NCI-H2227 treated with DMSO at 0.1 percent for 48 hours (cell line): ENCODE data around the gene CNTFR.
A peak's percentile ranks its signal among the peaks of the same experiment; 100 is the strongest.

ENCODE experiments used
- DNase-seq: peaks from one replicate; lab custom pipeline; 2025; lab: John Stamatoyannopoulos, UW

Gene CNTFR

DNA sequence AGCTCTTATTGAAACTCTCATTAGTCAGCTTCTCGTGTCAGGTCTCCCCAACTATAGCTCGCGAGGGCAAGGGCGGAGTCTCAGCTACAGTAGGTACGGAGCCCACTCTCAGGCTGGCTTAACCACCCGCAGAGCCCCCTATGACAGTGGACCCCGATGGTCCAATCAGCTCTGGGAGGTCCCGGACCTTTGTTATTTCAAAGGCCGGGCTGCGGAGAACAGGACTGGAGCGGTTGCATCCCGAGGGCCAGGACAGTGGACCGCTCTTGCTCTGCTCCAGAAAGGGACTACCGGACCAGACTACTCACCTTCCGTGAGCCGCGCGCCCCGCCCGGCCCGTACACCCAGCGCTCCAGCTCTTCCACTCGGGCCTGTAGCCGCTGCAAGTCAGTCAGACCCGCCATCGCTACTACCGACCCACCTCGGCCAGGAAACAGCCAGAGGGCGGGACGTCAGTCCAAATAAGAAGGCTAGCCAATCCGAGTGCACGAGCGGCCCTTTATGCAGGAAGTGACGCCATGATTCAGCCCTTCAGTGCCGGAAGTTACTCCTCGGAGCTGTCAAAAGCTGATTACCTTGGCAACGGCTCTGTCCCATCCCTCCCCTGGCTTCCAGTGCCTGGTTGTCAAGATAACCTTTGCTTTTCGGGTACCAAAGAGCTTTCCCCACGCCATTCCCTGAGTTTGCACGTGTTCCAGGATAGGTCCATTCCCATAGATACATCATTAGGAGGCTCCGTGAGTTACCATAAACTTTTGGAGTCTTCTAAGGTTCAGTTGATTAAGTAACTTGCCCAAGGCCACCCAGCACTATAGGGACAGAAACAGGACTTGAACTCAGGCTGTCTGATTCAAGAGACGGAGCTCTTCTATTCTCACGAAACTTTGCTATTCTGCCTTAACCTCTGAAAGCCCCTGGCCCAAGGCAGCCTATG, 30.8 kb upstream of the CNTFR start, which contains the start of gene DCTN3:
Gene DCTN3, minus strand, starts transcription at position 435 of the 934 bp plus-strand sequence. Its CDS starts 31 bp downstream, at position 404.
- DNase-seq = peak; percentile 87

DNA sequence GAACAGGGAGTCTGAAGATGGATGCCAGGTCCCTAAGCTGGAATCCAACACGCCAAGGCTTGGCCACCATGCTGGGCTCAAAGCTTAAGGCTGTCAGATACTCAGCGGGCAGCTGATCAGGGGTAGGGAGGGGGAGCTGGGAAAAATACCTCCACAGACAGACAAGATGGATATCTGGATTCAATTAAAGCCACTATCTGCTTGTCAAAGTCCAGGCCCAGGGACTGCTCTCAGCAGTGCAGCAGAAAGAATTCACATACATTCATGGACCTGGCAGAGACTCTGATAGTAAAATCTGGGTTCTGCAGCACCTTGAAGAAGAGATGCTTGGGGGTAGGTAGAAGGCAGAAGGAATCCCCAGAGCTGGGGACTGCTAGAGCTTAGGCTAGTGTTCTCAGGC, 25.6 kb upstream of the CNTFR start:
- no peak for DNase-seq

DNA sequence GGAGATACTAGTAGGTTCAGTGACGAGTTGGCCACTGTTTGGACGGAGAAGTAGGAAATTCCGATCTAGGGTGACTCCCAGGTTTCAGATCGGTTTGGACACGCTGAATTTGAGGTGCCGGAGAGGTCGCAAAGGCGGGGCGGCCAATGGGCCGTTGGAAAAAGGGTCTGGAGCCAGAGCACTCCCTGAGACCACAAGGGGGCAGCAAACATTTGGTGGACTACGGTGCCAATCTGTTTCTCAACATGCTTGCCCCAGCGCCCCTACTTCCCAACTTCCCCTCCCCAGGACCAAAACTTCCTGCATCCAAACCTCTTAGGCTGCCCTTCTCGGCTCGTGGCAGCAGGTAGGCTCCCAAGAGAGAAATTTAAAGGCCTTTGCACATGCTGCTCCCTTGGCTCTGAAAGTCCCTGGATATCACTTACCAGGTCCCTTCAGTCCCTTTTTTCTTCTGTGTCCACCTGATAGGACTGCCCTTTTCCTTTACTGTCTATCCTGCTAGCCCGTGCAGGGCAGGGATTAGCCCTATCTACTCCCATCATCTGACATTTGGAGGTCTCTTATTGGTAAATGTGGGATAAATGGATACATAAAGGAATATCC, 23.4 kb upstream of the CNTFR start:
- DNase-seq = peak; percentile 29

DNA sequence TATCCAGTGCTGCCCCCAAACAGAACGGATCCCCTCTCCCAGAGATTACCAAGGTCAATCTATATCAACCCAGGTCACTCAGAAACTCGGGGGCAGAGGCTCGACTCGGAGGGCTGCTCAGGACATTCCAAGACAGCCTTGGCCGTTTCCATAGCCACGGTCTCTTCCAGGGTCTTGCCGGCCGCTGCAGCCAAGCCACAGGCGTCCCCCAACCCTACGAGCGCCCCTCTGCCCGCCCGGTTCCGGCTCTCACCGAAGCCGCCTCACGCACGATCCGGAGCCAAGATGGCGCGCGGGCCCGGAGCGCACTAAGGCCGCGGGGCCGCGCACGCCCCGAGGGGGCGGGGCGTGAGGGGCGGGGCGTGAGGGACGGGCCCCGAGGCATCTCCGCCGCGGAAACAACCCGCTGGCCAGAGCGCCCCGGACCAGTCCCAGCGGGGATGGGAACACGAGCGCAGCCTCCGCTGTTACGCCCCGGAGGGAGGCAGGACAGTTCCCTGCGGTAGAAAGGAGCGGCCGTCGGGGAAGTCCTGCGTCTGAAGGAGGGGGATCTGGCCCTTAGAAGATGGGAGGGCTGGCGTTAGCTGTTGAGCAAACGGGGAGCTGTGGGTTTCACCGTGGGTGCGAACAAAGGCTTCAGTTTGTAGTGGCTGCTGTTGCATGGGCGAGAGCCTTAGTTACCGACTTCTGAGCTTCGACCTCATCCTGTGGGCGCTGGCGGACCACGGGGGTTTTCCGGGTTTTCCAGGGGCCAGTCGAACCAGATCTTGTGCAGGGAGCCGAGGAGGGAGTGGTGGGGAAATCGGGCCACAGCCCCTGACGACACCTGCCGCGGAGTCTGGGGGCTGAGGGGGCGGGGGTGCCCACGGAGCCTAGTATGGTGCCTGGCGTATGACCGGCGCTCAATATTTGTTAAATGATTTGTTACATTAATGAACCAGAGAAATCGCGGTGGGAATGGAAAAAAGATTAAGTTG, 22.6 kb upstream of the CNTFR start, which contains the start of gene RPP25L:
Gene RPP25L, minus strand, starts transcription at position 287 of the 977 bp plus-strand sequence. CDS start 801 bp downstream, outside the sequence.
- peak; percentile 71 for DNase-seq

DNA sequence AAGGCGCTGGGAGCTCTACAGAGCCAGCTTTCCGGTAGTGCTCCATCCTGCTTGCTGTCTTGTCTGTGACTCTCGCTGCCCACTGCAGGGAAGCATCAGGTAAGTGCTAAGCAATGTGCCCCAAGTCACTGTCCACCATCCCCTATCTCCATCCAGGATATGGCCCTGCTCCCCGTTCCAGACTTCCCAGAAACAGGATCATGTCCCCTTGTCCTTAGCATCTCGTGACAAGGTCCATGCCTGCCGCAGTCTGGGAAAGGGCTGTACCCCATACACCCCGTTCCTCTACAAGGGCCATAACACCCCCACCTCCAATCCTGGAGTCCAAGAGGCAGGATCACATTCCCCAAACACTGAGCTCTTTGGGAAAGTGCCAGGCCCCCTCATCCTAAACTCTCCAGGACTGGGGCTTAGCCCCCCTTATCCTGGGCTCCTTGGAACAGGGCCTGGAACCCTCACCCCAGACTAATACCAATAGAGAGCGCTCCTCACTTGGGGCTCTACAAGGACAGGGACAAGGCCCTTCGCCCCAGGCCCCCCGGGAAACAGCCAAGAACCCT, 21.8 kb upstream of the CNTFR start:
- no peak for DNase-seq

DNA sequence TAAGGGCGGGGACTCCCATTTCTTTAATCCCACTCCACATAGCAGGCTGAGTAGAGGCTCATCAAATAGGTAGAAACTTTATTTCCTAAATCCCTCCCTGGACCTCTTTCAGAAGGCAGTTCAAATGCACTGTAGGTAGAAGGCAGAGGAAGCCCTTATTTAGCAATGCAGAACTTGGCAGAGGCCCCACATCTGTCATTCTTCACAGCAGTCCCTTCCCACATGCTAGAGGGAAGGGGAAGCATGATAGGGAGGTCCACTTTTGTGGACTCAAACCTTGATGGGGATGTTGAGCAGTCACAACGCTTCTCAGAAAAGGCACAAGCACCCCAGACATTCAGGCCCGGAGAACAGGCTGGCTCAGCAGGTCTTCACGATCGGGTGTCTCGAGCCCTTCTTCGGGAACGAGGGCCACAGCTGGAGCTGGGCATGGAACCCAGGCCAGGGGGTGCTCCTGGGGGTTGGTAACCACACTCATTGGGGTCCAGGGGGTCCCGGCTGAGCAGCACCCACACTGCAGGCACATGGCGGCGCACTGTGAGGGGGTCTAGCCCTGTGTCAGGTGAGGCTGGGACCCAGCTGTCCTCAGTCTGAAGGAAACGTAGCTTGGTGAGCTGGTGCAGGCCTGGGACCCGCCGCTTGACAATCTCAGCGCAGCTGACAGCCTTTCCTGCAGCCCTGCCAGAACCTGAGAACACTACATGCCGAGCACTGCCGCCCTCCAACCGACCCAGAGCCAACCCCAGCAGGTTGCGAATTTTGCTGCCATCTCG, 21.1 kb upstream of the CNTFR start:
- DNase-seq = no peak

DNA sequence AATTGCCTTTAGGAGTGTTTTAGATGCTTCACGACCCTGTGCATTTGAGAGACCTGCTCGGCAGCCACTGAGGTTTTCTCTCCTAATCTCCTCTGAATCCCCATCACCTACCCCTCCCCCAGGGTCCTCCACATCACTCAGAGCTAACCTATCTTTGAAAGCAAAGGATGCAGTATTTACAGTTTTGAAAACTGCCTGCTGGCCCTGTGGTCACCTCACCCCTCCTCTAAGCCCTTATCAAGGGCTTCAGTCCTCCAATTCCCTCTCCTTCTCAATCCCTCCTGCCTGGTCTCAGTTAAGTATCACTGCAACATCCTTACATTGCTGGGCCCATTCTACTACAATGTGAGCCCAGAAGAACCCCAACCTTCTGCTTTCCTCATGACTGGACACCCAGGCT, 17.8 kb upstream of the CNTFR start:
- DNase-seq = peak; percentile 8

DNA sequence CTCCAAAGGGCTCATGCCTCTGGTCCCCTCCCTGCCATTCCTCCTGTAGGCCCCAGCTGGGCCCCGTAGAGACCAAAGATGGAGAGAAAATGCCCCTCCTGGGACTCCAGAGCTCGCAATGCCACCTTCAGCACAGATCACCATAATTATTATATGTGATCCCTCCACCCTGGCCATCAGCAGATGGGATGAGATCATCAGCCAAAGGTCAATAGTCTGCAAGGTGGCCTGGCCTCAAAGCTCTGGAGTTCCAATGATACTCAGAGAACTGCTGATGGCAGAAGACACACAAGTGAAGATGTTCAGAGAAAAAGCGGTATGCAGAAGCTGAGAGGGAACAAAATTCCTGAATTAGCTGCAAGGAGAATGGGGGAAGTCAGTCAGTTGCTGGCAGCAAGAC, 17.4 kb upstream of the CNTFR start:
- no peak for DNase-seq

DNA sequence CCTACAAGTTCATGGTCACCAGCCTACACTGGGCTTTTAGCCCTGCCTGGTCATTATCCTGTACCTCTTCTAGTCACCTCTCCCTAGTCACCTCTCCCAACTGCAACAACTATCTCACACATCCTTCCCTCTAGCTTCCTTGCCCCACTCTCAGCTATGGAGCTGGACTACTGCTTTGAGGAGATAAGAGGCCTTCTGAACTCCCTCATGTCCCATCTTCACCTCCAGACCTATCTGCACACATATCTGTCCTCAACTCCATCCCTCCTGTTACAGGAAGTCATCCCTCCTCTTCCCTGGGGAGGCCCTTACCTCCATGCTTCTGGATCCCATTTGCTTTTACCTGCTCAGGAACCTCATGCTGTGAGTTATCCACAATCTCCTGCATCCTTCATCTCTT, 16.7 kb upstream of the CNTFR start:
- no peak for DNase-seq

DNA sequence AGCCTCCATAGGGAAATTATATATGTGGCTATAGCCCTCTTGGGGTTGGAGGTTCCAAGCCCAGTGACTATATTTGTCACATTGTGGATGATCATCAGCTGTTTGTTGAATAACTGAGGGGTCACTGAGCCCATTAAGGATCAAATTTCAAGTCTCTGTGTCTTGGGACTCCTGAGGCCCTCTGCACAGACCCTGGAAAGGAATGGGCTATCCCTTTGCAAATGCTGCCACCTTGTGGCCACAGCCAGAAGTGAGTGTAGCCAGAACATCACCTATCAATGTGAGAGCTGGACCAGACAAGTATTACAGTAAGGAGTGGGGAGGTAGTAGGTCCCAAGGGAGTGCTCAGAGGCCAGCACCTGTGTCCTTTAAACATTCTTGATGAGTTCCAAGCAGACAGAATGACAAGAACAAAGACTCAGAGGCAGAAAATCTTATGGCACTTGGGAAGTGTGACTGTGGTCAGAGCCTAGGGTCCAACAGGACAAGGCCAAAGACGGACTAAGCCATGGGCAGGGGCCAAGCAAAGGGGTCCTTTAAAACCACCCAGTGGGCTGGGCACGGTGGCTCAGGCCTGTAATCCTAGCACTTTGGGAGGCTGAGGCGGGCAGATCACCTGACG, 14.2 kb upstream of the CNTFR start:
- peak; percentile 74 for DNase-seq

DNA sequence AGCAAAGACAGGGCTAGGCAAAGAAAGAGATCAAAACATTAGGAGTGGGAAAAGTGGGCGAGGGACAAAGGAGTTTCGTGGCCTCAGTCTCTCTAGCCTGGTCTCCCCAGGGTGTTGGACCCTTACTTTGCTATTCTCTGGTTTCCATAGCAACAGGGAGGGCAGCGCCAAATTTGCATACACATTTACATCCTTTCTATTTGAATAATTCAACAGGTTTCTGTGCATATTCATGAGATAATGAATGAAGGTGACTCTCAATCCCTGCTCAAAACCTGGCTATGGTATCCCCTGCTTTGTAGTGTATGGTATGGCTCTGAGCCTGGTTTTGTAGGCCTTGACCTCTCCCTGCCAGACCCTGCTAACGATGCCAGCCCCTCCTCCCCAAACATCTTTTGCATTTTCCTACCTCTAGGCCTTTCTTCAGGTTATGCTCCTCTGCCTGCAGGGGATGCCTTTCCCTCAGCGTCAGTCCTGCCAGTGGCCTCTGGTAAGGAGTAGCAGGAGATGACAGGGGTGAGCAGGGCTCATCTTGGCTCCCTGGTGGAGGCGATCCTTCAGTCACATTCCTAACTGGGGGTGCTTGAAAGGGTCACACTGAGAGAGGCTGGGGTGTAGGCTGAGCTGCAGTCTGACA, 12.5 kb upstream of the CNTFR start:
- DNase-seq = no peak

DNA sequence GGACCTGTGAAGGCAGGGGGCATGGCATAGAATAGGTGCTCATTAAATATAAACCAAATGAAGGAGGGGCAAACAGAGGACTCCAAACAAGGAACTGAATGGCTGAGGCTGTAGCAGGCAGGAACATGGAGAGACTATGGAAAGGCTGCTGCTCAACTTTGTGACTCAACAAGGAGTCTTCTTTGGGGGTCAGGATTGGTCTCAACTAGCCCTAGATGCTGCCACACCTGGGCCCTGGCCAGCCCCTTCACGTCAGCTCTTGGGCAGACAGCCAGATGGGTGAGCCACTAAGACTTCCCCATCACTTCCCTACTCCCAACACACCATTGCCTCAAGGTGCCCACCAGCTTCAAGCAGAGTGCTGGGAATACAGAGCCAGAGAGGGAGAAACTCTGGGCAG, 11.4 kb upstream of the CNTFR start:
- DNase-seq = no peak

DNA sequence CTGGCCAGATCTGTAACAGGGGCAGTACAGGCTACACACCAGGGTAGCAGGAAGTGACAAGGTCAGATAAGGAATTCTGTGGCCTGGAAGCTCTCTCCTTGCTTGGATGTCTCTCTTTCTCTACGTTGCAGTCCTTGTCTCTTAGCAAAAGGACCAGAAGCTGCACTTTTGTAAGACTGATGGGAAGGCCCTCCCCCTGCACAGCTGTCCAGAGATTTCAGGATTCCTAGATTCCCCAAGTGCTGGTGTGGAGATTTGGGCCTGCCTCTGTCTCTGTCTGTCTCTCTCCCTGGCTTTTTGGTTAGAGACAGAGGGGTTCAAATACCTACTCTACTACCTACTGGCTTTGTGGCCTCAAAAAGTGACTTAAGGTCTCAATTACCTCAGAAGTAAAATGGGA, 10.0 kb upstream of the CNTFR start:
- no peak for DNase-seq

DNA sequence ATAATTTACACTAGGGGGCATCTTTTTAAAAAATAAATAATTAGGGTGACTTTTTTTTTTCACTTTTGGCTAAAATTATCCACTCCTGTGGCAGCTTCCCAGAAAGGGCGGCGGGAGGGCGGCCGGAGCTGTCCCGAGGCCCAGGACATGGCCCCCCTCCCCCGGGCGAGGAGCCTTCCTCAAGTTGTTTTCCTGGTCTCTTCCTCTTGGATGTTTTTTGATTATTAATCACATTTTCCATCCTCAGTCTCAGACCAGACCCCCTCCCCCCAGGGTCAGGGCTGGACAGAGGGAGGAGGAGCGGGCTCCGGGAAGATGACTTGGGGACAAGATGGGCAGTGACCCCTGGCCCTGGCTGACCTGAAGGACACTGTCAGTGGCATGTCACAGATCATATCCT, 4.7 kb upstream of the CNTFR start:
- DNase-seq = no peak

DNA sequence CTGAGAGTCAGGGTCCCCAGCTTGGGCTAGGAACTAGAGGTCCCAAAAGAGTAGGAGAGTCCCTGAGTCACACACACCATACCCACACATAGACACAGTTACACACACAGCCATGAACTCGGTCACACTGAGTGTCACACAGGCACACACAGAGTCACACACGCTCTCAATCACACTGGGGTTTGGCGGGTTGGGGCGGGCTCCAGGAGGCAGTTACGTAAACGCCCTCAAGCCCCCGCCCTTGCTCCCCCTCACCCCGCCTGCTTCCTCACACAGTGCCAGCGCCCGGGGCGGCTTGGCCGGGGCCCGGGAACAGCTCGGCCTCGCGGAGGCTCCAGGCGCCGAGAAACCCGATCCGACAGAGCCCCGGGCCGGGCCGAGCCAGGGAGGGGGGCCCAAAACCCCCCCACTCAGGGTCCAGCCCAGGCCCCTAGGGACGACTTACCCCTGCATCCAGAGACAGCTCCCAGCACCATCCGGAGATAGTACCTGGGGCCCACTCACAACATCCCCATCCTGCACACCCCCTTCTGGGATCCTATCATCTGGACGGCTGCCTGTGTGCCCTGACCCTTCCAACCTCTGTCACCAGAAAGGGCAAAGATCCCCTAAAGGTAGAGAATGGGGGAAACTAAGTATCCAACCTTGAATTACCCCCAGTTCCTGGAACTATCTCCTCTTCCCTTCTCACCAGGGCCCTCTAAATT, 3.5 kb upstream of the CNTFR start:
- no peak for DNase-seq

DNA sequence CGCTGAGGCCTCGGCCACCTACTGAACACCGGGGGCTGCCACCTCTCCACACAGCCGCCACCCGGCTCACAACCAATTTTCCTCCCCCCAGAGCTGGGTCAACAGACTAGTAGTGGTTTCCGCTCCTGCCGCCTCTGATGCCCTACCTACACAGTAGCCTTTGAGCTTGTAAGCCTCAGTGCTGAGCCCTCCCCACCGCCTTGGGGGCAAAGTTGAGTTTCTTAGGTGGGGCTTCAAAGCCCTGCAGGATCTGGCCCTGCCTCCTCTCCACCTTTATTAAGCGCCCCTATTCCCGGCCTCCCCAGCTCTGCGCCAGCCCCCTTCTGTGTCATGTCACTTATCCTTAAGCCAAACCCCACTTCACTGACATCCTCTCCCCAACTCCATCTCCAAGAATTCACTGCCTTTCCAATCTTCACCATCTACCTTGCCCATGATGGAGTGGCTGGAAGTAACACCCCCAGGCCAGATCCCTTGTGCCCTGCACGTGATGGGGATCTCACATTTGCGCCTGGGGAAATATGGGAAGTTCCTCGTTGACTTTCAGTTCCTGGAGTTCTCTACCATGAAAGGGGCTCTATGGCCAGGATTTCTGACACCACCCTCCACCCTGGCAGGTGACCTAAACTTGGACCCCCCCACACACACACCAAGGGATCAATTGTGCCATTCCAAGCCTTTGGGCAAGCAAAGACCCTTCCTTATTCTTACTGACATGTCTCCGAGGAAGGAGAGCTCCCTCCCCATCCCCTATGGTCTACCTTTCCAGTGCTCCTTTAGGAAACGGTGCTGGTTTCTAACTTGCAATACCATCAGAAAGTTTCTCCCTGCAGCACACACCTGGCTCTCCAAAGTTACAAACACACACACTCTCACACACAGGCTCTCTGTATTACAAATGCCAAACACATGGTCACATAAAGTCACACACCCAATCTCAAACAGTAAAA, 2.7 kb upstream of the CNTFR start:
- no peak for DNase-seq

DNA sequence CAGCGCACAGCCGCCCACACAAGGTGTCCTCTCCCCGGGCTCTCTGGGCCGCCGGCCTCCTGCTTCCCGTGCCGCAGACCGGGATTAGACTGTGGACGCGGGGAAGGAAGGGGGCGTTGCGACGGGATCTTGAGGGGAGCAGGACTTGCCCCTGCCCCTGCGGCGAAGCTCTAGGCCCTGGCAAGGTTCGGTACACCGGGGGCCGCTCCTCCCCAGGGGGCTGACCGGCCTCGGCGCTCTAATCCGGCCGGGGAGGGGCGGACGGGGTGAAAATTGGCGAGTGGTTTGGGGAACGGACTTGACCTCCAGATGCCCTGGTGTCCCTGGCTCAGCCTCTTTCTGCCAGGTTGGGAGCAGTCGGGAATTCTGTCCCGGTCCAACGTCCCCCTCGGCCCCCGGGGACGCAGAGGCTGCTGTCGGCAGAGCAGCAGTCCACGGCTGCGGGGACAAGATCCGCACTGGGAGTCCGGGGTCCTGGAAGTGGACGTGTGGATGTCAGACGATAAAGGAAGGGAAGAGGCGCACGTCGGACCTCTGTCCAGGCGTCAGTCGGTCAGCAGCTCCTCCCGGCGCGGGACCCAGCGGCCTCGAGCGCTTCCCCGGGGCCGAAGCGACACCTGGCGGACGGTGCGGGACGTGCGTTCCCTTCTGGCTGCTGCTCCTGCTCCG, 1.9 kb upstream of the CNTFR start:
- DNase-seq = peak; percentile 39
